Chondrocyte (in vitro differentiated cells): Measurements from ENCODE around the gene FBRS. TPM values are rescaled to one million over a fixed set of nuclear protein-coding genes. Genes with fewer than 3 reads are reported as not detected.
A peak's percentile ranks its signal among the peaks of the same experiment; 100 is the strongest.

Experiments used
- DNase-seq: peaks from one replicate; pipeline ENCODE4 v3.0.0; 2021; ENCODE audit warnings: mixed read lengths, low spot score
- H3K27ac Mint-ChIP-seq: one replicate; pipeline ENCODE4 v1.8.0; 2021; ENCODE audit warnings: mild to moderate bottlenecking, moderate library complexity, mixed read lengths; ENCODE audit not compliant: unreplicated experiment
- H3K27me3 Mint-ChIP-seq: 2 replicates; pipeline ENCODE4 v1.8.0; 2021; ENCODE audit warnings: low read depth, mixed read lengths
- H3K36me3 Mint-ChIP-seq: 2 replicates; pipeline ENCODE4 v1.8.0; 2021; ENCODE audit warnings: low read depth, mixed read lengths
- H3K4me1 Mint-ChIP-seq: 2 replicates; pipeline ENCODE4 v1.8.0; 2021; ENCODE audit warnings: low read depth, mild to moderate bottlenecking, mixed read lengths
- H3K4me3 Mint-ChIP-seq: one replicate; pipeline ENCODE4 v1.8.0; 2021; ENCODE audit warnings: mild to moderate bottlenecking, moderate library complexity, mixed read lengths; ENCODE audit not compliant: unreplicated experiment
- H3K9me3 Mint-ChIP-seq: 2 replicates; pipeline ENCODE4 v1.8.0; 2021; ENCODE audit warnings: low read depth, mixed read lengths
- total RNA-seq: library from RNA; stranded (reverse); gene quantifications from 3 replicates; pipeline ENCODE4 v1.2.1, GENCODE V29; 2021
- TF ChIP-seq, protein P1 (sequence below): fragments of 200-600 bp; sonication (generic); IDR thresholded peaks from 2 replicates; pipeline ENCODE4 v1.5.0; 2021; ENCODE audit warnings: antibody characterized with exemption, mild to moderate bottlenecking, moderate library complexity

Gene FBRS
- total RNA-seq, 1 donor from 2014 or later: 49.9 TPM

DNA sequence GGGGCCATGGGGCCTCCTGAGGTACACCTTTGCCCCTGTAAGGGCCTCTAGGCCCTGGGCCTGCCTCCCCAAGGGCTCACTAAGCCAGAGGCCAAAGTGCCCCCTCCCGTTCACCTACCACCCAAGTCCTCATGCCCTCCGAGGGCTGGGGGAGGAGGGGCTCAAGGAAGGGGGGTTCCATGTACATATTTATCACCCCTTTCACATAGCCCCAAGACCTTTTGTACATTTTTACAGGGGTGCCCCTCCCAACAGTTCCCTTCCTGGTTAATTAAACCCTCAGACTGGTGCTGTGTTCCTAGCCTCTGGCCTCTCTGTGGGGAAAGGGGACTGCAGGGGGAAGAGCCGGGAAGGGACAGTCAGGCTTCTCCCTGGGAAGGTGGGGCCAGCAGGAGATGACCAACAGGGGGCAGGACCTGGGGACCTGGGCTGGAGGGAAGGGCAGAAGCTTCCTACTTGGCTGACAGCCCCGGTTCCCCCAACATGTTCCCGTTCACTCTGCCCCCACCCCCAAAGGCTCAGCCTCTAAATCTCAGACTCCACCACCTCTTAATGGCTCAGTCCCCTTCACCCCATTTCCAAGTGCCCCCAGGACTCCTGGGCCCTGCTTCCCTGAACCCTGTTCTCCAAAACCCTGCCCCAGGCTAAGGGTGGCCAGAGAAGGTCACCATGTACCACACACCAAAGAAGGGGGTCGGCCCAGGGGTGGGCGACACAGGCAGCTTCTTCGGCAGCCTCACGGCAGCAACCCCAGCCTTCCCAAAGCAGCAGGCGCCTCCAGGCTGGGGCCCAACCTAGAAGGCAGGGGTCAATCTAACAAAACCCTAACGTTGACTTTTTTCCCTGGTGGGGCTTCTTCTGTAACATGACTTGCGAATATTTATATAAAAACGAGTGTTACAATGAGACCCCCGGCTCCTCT lies 11.9 kb downstream of the FBRS start:
- Mint-ChIP-seq H3K4me3 (no peak overlapping the region), H3K27me3 (no peaks in the 10 kb centered on the region), H3K36me3 (peaks cover 22% of the 10 kb centered on the region), H3K4me1 (no peaks in the 10 kb centered on the region), H3K27ac (no peak overlapping the region), H3K9me3 (no peaks in the 10 kb centered on the region)
- DNase-seq: no peak
- TF ChIP-seq, protein P1, sequence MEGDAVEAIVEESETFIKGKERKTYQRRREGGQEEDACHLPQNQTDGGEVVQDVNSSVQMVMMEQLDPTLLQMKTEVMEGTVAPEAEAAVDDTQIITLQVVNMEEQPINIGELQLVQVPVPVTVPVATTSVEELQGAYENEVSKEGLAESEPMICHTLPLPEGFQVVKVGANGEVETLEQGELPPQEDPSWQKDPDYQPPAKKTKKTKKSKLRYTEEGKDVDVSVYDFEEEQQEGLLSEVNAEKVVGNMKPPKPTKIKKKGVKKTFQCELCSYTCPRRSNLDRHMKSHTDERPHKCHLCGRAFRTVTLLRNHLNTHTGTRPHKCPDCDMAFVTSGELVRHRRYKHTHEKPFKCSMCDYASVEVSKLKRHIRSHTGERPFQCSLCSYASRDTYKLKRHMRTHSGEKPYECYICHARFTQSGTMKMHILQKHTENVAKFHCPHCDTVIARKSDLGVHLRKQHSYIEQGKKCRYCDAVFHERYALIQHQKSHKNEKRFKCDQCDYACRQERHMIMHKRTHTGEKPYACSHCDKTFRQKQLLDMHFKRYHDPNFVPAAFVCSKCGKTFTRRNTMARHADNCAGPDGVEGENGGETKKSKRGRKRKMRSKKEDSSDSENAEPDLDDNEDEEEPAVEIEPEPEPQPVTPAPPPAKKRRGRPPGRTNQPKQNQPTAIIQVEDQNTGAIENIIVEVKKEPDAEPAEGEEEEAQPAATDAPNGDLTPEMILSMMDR: peak; percentile 19

DNA sequence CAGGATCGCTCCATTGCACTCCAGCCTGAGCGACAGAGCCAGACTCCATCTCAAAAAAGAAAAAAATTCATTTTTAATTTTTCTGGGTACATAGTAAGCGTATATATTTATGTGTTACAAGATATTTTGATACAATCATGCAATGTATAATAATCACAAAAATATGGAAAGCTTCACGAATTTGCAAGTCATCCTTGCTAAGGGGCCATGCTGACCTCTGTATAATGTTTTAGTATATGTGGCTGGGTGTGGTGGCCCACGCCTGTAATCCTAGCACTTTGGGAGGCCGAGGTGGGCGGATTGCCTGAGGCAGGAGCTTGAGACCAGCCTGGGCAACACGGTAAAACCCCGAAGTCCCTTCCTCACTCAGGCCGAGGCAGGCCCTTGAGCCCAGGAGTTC lies 16.9 kb downstream of the FBRS start:
- DNase-seq: no peak
- Mint-ChIP-seq H3K4me3 (no peak overlapping the region), H3K27ac (no peak overlapping the region), H3K9me3 (no peaks in the 10 kb centered on the region), H3K4me1 (no peaks in the 10 kb centered on the region), H3K27me3 (no peaks in the 10 kb centered on the region), H3K36me3 (peaks cover 5% of the 10 kb centered on the region)
- TF ChIP-seq, protein P1: no peak

DNA sequence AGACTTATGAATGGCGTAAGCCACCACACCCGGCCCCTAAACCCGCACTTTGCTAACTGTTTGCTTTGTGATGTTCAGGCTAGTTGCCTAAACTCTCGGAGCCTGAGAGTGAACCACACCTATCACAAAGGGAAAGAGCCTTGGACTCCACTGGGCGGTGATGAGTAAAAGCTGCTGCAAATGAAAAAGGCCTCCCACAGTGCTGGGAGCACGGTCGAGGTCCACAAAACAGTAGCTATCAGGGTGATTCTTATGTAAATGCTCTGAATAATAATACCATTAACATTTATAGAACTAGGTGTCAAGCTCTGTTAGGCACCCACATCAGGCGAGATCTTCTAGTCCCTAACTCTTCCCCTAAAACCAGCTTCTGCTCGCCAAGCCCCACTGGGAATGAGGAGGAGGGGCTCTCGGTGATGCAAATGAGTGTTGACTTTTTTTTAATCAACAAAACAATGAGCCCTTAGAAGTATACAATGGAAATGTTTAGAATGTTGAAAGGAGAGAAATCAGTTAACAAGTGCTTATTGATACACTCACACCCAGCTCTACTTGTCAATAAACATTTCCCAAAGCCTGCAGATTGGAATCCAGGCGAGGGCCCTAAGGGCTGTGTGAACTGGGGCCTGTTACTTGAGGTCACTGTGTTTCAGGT lies 19.8 kb downstream of the FBRS start:
- TF ChIP-seq, protein P1: no peak
- no peaks in the 10 kb centered on the region for H3K4me1 Mint-ChIP-seq
- no peak overlapping the region for H3K27ac Mint-ChIP-seq
- H3K4me3 Mint-ChIP-seq: no peak overlapping the region
- no peaks in the 10 kb centered on the region for H3K36me3 Mint-ChIP-seq
- no peaks in the 10 kb centered on the region for H3K9me3 Mint-ChIP-seq
- no peak for DNase-seq
- H3K27me3 Mint-ChIP-seq: no peaks in the 10 kb centered on the region

DNA sequence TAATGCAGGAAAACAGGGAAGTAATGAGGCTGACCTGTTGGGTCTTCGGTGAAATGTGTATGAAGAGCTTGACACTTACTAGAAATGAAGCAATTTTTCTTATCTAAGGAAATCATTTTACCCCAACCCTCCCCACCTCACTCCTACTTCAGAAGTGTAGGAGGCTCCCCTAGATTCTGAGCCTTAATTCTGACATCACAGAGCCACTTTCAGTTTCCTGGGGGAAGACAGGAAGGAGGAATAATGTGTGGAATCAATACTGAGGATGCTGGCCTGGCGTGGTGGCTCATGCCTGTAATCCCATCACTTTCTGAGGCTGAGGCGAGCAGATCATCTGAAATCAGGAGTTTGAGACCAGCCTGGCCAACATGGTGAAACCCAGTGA lies 20.3 kb downstream of the FBRS start:
- H3K27ac Mint-ChIP-seq: no peak overlapping the region
- H3K4me3 Mint-ChIP-seq: no peak overlapping the region
- H3K27me3 Mint-ChIP-seq: no peaks in the 10 kb centered on the region
- DNase-seq: no peak
- no peaks in the 10 kb centered on the region for H3K36me3 Mint-ChIP-seq
- TF ChIP-seq, protein P1: no peak
- H3K9me3 Mint-ChIP-seq: no peaks in the 10 kb centered on the region
- H3K4me1 Mint-ChIP-seq: no peaks in the 10 kb centered on the region

DNA sequence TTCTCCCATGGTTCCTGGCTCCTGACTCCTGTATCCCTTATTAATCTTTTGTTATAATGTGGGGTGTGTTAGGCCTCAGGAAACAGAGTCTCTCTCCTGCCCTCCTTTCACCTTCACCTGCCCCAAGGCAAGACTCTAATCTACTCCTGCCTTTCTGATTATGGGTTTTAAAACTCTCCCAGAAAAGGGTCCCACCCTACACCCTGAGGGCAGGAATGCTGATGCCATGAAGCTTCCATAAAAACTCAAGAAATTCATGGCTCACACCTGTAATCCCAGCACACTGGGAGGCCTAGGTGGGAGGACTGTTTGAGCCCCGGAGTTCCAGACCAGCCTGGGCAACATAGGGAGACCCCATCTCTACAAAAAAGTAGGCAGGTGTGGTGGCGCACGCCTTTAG lies 22.1 kb downstream of the FBRS start:
- Mint-ChIP-seq H3K27me3 (no peaks in the 10 kb centered on the region), H3K4me3 (no peak overlapping the region), H3K4me1 (no peaks in the 10 kb centered on the region), H3K36me3 (no peaks in the 10 kb centered on the region), H3K9me3 (no peaks in the 10 kb centered on the region), H3K27ac (no peak overlapping the region)
- TF ChIP-seq, protein P1: no peak
- DNase-seq: no peak
